ENCODE results near the gene WWP2. TPM values are rescaled to one million over a fixed set of nuclear protein-coding genes. Genes with fewer than 3 reads are reported as not detected.
A peak's percentile ranks its signal among the peaks of the same experiment; 100 is the strongest.

WWP2 gene
- polyA plus RNA-seq, 4 donors: 32.4 to 44.6 (median 35.4) TPM

DNA sequence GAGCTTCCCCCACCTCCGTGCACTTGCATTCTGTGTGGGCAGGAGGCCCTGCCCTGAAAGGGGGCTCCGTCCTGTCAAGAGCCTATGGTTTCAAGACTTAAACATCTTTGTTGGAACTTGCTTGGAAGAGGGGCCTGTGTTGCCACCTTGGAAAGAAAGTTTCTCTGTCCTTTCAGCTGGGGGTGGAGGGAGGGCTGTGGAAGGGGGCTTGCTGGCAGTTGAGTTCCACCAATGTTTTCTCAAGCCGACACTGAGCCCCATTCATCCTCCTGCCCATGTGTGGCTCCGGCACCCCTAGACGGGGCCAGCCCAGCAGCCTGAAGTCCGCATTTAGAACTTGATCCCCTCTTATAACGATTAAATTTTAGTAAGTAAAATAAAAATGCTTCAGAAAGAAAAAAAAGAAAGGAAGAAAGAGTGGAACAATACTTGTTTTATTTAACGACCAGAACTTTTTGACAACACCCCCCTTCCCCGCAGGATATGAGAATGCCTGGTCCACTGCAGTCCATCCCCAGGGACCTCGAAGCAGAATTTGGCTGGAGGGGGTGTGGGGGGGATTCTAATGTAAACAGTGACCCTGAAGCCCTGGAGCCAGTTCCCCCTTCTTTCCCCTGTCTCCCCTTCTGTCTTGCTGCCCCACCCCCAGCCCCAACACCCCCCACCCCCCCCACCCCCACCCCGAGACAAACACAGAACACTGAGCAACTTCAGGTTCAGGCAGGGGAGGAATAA is 162.1 kb downstream of the WWP2 start:
- no peaks in the 10 kb centered on the region for H3K9me3 ChIP-seq (ENCODE audit: control insufficient read depth in 2 of 2, insufficient read depth in 1 of 2, low read depth in 1 of 2, low read length in 1 of 2)
- 80 to 95% (median 92%) methylated on average over 10 to 11 of the region's 11 CpGs for WGBS, 3 donors
- no peak overlapping the region for H3K4me3 ChIP-seq (ENCODE audit: low read depth in 1 of 3, low read length in 3 of 3)
- DNase-seq: no peak
- H3K27ac ChIP-seq (ENCODE audit: low read depth in 1 of 3, low read length in 2 of 3): peak overlapping the region in 1 of 3 donors; percentile 2
- H3K27me3 ChIP-seq (ENCODE audit: control insufficient read depth in 3 of 3, insufficient read depth in 3 of 3, low read length in 3 of 3): no peaks in the 10 kb centered on the region
- no peaks in the 10 kb centered on the region for H3K4me1 ChIP-seq (ENCODE audit: control insufficient read depth in 3 of 3, insufficient read depth in 2 of 3, low read depth in 1 of 3, low read length in 2 of 3)
- no peak for FAIRE-seq
- H3K36me3 ChIP-seq (ENCODE audit: control insufficient read depth in 3 of 3, insufficient read depth in 2 of 3, low read depth in 1 of 3, low read length in 3 of 3): peaks cover 6 to 58% (median 14%) of the 10 kb centered on the region in 3 donors

DNA sequence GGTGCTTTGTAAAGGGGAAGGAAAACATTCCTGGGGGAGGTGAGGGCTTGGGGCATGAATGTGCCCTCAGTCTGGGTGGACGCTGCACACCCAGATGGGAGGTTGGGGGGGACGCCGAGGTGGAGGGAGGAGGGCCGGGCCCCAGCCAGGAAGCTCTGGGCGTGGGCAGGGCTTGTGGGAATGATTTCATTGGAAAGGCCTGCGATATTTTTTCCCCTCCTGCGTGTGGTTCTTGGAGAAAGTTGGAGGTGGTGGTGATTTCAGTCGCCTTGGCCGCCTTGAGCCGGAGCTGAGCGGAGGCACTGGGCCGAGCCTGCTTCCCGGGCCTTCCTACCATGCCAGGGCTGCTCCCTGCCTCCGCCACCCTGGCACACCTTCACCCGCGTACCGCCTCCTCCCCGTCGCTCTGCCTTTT is 162.7 kb downstream of the WWP2 start:
- Histone ChIP-seq H3K9me3 (ENCODE audit: control insufficient read depth in 2 of 2, insufficient read depth in 1 of 2, low read depth in 1 of 2, low read length in 1 of 2) (no peaks in the 10 kb centered on the region), H3K27ac (ENCODE audit: low read depth in 1 of 3, low read length in 2 of 3) (no peak overlapping the region), H3K4me3 (ENCODE audit: low read depth in 1 of 3, low read length in 3 of 3) (no peak overlapping the region), H3K27me3 (ENCODE audit: control insufficient read depth in 3 of 3, insufficient read depth in 3 of 3, low read length in 3 of 3) (no peaks in the 10 kb centered on the region), H3K36me3 (ENCODE audit: control insufficient read depth in 3 of 3, insufficient read depth in 2 of 3, low read depth in 1 of 3, low read length in 3 of 3) (peaks cover 8 to 58% (median 14%) of the 10 kb centered on the region in 3 donors), H3K4me1 (ENCODE audit: control insufficient read depth in 3 of 3, insufficient read depth in 2 of 3, low read depth in 1 of 3, low read length in 2 of 3) (no peaks in the 10 kb centered on the region)
- DNase-seq (no peak), FAIRE-seq (no peak)
- WGBS, 3 donors: 76 to 96% (median 84%) methylated on average over 11 to 19 of the region's 19 CpGs

- FAIRE-seq (no peak), DNase-seq (no peak)
- no peaks in the 10 kb centered on the region for H3K9me3 ChIP-seq (ENCODE audit: control insufficient read depth in 2 of 2, insufficient read depth in 1 of 2, low read depth in 1 of 2, low read length in 1 of 2)
- H3K4me1 ChIP-seq (ENCODE audit: control insufficient read depth in 3 of 3, insufficient read depth in 2 of 3, low read depth in 1 of 3, low read length in 2 of 3): no peaks in the 10 kb centered on the region
- H3K4me3 ChIP-seq (ENCODE audit: low read depth in 1 of 3, low read length in 3 of 3): no peak overlapping the region
- H3K27me3 ChIP-seq (ENCODE audit: control insufficient read depth in 3 of 3, insufficient read depth in 3 of 3, low read length in 3 of 3): no peaks in the 10 kb centered on the region
- peaks cover 8 to 58% (median 9%) of the 10 kb centered on the region in 3 donors for H3K36me3 ChIP-seq (ENCODE audit: control insufficient read depth in 3 of 3, insufficient read depth in 2 of 3, low read depth in 1 of 3, low read length in 3 of 3)
- 74 to 94% (median 86%) methylated on average over 8 of the region's 8 CpGs for WGBS, 3 donors
- no peak overlapping the region for H3K27ac ChIP-seq (ENCODE audit: low read depth in 1 of 3, low read length in 2 of 3)
These were observed 163.2 kb downstream of the WWP2 start for GRCh38 chr16:69925311-69925710.

GRCh38 chr16:69926241-69926640 is 164.1 kb downstream of the WWP2 start:
- Histone ChIP-seq H3K9me3 (ENCODE audit: control insufficient read depth in 2 of 2, insufficient read depth in 1 of 2, low read depth in 1 of 2, low read length in 1 of 2) (no peaks in the 10 kb centered on the region), H3K4me3 (ENCODE audit: low read depth in 1 of 3, low read length in 3 of 3) (no peak overlapping the region), H3K27me3 (ENCODE audit: control insufficient read depth in 3 of 3, insufficient read depth in 3 of 3, low read length in 3 of 3) (no peaks in the 10 kb centered on the region), H3K36me3 (ENCODE audit: control insufficient read depth in 3 of 3, insufficient read depth in 2 of 3, low read depth in 1 of 3, low read length in 3 of 3) (peaks cover 7 to 65% (median 11%) of the 10 kb centered on the region in 3 donors), H3K4me1 (ENCODE audit: control insufficient read depth in 3 of 3, insufficient read depth in 2 of 3, low read depth in 1 of 3, low read length in 2 of 3) (no peaks in the 10 kb centered on the region), H3K27ac (ENCODE audit: low read depth in 1 of 3, low read length in 2 of 3) (no peak overlapping the region)
- DNase-seq: no peak
- 91 to 92% (median 91%) methylated on average over 8 of the region's 8 CpGs for WGBS, 3 donors
- no peak for FAIRE-seq

DNA sequence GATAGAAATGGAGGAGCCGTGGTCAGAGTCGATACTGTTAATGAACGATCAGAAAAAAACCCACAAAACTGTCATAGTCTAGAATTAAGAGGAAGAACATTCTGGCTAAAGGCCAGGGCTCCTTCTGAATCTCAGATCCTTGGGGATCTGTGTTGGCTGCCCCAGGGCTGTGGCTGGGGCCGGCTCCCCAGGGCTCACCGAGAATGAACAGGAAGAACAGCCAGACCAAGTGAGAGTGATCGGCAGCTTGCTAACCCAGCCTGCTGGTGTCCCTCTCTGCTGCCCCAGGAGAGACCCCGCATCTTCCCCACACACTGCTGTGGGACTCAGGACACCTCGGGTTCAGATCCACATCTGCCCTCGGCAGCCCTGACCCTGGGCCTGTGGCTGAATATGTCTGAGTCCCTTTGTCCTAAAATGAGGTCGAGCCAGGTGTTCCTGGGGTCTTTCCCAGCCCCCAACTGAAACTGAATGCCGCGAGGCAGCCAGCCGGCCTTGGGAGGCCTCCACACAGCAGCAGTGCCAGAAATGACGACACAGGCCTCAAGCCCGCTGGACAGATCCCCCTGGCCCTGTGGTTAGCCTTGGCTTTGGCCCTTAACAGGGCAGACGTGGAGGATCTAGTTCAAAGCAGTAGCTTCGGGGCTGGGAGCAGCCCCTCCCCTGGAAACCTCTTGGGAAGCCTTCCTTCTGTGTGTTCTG is 165.1 kb downstream of the WWP2 start:
- Histone ChIP-seq H3K4me3 (ENCODE audit: low read depth in 1 of 3, low read length in 3 of 3) (no peak overlapping the region), H3K27ac (ENCODE audit: low read depth in 1 of 3, low read length in 2 of 3) (peak overlapping the region in 1 of 3 donors; percentile 43), H3K4me1 (ENCODE audit: control insufficient read depth in 3 of 3, insufficient read depth in 2 of 3, low read depth in 1 of 3, low read length in 2 of 3) (no peaks in the 10 kb centered on the region), H3K9me3 (ENCODE audit: control insufficient read depth in 2 of 2, insufficient read depth in 1 of 2, low read depth in 1 of 2, low read length in 1 of 2) (no peaks in the 10 kb centered on the region), H3K36me3 (ENCODE audit: control insufficient read depth in 3 of 3, insufficient read depth in 2 of 3, low read depth in 1 of 3, low read length in 3 of 3) (peaks cover 8 to 72% (median 15%) of the 10 kb centered on the region in 3 donors), H3K27me3 (ENCODE audit: control insufficient read depth in 3 of 3, insufficient read depth in 3 of 3, low read length in 3 of 3) (no peaks in the 10 kb centered on the region)
- FAIRE-seq (no peak), DNase-seq (no peak)
- WGBS, 3 donors: 73 to 84% (median 81%) methylated on average over 17 of the region's 17 CpGs

DNA sequence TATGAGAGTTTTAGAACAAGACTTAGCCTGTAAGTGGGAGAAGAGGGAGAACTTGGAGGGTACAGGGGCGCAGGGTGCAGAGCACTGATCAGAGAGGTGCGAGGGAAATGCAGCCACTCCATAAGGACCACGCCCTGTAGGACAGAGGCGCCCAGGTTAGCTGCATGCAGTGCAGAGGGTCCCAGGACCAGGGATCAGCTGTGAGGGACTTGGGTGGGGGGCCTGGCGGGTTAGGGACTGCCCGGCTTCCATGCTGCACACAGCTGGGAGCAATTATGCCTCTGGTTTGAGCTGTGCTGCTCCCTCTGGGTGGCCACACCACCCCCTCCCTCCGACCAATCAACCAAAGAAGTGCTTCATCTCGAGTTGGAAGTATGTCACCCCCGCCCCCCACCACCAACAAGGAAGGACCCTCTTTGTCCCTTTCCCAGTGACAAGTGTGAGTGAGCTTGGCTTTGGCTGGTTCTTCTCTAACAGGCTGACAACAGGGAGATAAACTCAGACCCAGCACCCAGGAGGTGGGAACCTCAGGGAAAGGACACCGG is 166.8 kb downstream of the WWP2 start:
- Histone ChIP-seq H3K27me3 (ENCODE audit: control insufficient read depth in 3 of 3, insufficient read depth in 3 of 3, low read length in 3 of 3) (no peaks in the 10 kb centered on the region), H3K4me3 (ENCODE audit: low read depth in 1 of 3, low read length in 3 of 3) (no peak overlapping the region), H3K4me1 (ENCODE audit: control insufficient read depth in 3 of 3, insufficient read depth in 2 of 3, low read depth in 1 of 3, low read length in 2 of 3) (no peaks in the 10 kb centered on the region), H3K9me3 (ENCODE audit: control insufficient read depth in 2 of 2, insufficient read depth in 1 of 2, low read depth in 1 of 2, low read length in 1 of 2) (no peaks in the 10 kb centered on the region), H3K36me3 (ENCODE audit: control insufficient read depth in 3 of 3, insufficient read depth in 2 of 3, low read depth in 1 of 3, low read length in 3 of 3) (peaks cover 12 to 84% (median 20%) of the 10 kb centered on the region in 3 donors), H3K27ac (ENCODE audit: low read depth in 1 of 3, low read length in 2 of 3) (no peak overlapping the region)
- FAIRE-seq (no peak), DNase-seq (no peak)
- WGBS, 3 donors: 82 to 95% (median 92%) methylated on average over 10 of the region's 10 CpGs

GRCh38 chr16:69929480-69929879 is 167.3 kb downstream of the WWP2 start:
- peaks cover 10 to 87% (median 21%) of the 10 kb centered on the region in 3 donors for H3K36me3 ChIP-seq (ENCODE audit: control insufficient read depth in 3 of 3, insufficient read depth in 2 of 3, low read depth in 1 of 3, low read length in 3 of 3)
- WGBS, 3 donors: 89 to 91% (median 89%) methylated on average over 9 of the region's 9 CpGs
- no peak overlapping the region for H3K27ac ChIP-seq (ENCODE audit: low read depth in 1 of 3, low read length in 2 of 3)
- DNase-seq (no peak), FAIRE-seq (no peak)
- H3K9me3 ChIP-seq (ENCODE audit: control insufficient read depth in 2 of 2, insufficient read depth in 1 of 2, low read depth in 1 of 2, low read length in 1 of 2): no peaks in the 10 kb centered on the region
- no peaks in the 10 kb centered on the region for H3K4me1 ChIP-seq (ENCODE audit: control insufficient read depth in 3 of 3, insufficient read depth in 2 of 3, low read depth in 1 of 3, low read length in 2 of 3)
- no peaks in the 10 kb centered on the region for H3K27me3 ChIP-seq (ENCODE audit: control insufficient read depth in 3 of 3, insufficient read depth in 3 of 3, low read length in 3 of 3)
- no peak overlapping the region for H3K4me3 ChIP-seq (ENCODE audit: low read depth in 1 of 3, low read length in 3 of 3)

DNA sequence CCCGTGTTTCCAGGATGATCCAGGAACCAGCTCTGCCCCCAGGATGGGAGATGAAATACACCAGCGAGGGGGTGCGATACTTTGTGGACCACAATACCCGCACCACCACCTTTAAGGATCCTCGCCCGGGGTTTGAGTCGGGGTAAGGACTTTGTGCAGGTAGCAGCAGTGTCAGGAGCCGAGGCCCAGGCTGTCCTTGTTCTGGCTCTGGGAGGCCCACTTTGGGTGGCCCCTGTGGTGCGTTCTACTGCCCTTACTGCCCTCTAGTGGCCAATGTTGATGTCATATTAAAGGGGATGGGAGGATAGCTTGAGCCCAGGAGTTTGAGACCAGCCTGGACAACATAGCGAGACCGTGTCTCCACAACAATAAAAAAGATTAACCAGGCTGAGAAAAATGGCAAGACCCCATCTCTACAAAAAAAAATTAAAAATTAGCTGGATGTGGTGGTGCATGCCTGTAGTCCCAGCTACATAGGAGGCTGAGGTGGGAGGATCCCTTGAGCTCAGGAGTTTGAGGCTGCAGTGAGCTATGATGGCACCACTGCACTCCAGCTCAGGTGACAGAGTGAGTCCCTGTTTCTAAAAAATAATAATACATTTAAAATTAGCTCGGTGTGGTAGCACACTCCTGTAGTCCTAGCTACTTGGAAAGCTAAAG is 168.1 kb downstream of the WWP2 start:
- no peak overlapping the region for H3K4me3 ChIP-seq (ENCODE audit: low read depth in 1 of 3, low read length in 3 of 3)
- peaks cover 15 to 91% (median 24%) of the 10 kb centered on the region in 3 donors for H3K36me3 ChIP-seq (ENCODE audit: control insufficient read depth in 3 of 3, insufficient read depth in 2 of 3, low read depth in 1 of 3, low read length in 3 of 3)
- no peaks in the 10 kb centered on the region for H3K9me3 ChIP-seq (ENCODE audit: control insufficient read depth in 2 of 2, insufficient read depth in 1 of 2, low read depth in 1 of 2, low read length in 1 of 2)
- DNase-seq: peak; percentile 62
- no peaks in the 10 kb centered on the region for H3K27me3 ChIP-seq (ENCODE audit: control insufficient read depth in 3 of 3, insufficient read depth in 3 of 3, low read length in 3 of 3)
- 68 to 72% (median 70%) methylated on average over 12 of the region's 12 CpGs for WGBS, 3 donors
- no peak for FAIRE-seq
- no peaks in the 10 kb centered on the region for H3K4me1 ChIP-seq (ENCODE audit: control insufficient read depth in 3 of 3, insufficient read depth in 2 of 3, low read depth in 1 of 3, low read length in 2 of 3)
- no peak overlapping the region for H3K27ac ChIP-seq (ENCODE audit: low read depth in 1 of 3, low read length in 2 of 3)

Measured in small intestine (tissue), 7 donors.